ENCODE measurements around the gene NUPR1. TPM values are rescaled to one million over a fixed set of nuclear protein-coding genes. Genes with fewer than 3 reads are reported as not detected.

The NUPR1 gene
- polyA plus RNA-seq, 1 of the 3 experiments (the other 2 are of a cell fraction) = 0.61 TPM

DNA sequence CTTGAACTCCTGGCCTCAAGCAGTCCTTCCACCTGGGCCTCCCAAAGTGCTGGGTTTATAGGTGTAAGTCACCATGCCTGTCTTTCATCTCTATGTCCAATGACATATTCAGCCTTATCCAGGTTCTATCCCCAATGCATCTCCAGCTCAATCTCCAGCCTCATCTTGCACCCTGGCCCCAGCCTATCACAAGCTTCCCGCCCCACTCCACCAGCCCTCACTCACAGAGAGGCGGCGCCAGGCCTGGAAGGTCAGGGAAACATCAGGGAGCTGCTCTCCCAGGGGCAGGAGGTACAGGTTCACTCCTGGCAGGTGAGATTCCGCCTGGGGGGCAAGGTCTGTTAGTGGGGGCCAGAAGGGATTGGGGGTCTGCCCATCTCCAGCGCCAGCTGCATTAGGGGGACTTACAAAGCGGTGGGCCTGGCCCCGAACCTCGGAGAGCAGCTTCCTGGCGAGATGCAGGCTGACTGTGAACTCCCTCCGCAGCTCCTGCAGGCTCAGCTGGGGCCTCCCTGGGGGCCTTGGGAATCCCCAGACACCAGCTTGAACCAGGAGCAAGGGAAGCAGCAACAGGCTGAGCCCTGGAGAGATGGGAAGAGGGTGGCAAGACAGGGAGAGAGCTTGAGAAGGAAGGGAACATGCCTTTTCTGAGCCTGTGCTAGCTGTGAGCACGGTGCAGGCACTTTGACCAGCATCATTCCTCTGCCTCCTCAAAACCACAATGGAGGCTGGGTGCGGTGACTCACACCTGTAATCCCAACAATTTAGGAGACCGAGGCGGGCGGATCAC lies 35.1 kb downstream of the NUPR1 start:
- Histone ChIP-seq H3K4me2 (no peak overlapping the region), H2AFZ (ENCODE audit: low read depth) (no peak overlapping the region), H3F3A (replicated peaks; ENCODE audit: insufficient read depth) (no peaks in the 10 kb centered on the region), H3K27me3 (ENCODE audit: insufficient read depth) (no peaks in the 10 kb centered on the region), H3K9me2 (no peaks in the 10 kb centered on the region), H3K4me3 (ENCODE audit: low read depth in 2 of 2, low read length in 1 of 2) (no peak overlapping the region), H3K36me3 (replicated peaks in 1 of 2; ENCODE audit: control insufficient read depth in 1 of 2, insufficient read depth in 2 of 2, low read length in 1 of 2) (no peaks in the 10 kb centered on the region), H4K20me1 (ENCODE audit: insufficient read depth) (no peaks in the 10 kb centered on the region), H3K79me2 (ENCODE audit: insufficient read depth) (no peaks in the 10 kb centered on the region), H3K9ac (no peak overlapping the region), H3K9me3 (no peaks in the 10 kb centered on the region), H3K27ac (ENCODE audit: low read depth in 2 of 2, low read length in 1 of 2) (no peak overlapping the region), H3K4me1 (ENCODE audit: control insufficient read depth in 1 of 2, insufficient read depth in 2 of 2, low read depth in 1 of 2, low read length in 1 of 2) (no peaks in the 10 kb centered on the region)
- WGBS (ENCODE audit: low lambda C conversion rate) = 71% methylated on average over 15 of the region's 15 CpGs
- CTCF ChIA-PET = no interaction called here
- POLR2A ChIA-PET = interaction anchor here (1.5 kb wide), 1 partner anchor 11 kb away, joined by 3 read pairs; the partner anchor contains the start of gene CLN3
- DNase-seq = no peak
- TF ChIP-seq EP300 (IDR thresholded peaks at IDR 0.05; ENCODE audit: borderline replicate concordance in 1 of 2, low read depth in 1 of 2, low read length in 1 of 2) (no peak), YY1 (IDR thresholded peaks at IDR 0.05; ENCODE audit: low read depth) (no peak), MEF2A (IDR thresholded peaks at IDR 0.05; ENCODE audit: borderline replicate concordance, low read depth) (no peak), RAD21 (IDR thresholded peaks at IDR 0.05; ENCODE audit: low read length) (no peak), NRF1 (IDR thresholded peaks at IDR 0.05; ENCODE audit: low read depth, low read length) (no peak), TEAD4 (IDR thresholded peaks at IDR 0.05; ENCODE audit: borderline replicate concordance, insufficient read depth) (no peak), TCF12 (IDR thresholded peaks at IDR 0.05) (no peak), RFX5 (IDR thresholded peaks at IDR 0.05; ENCODE audit: low read length) (no peak), CHD2 (IDR thresholded peaks at IDR 0.05; ENCODE audit: low read length, partially characterized antibody) (no peak), SIN3A (IDR thresholded peaks at IDR 0.05; ENCODE audit: borderline replicate concordance, low read depth, low read length) (no peak), GATA2 (CRISPR knock-in tag; IDR thresholded peaks at IDR 0.05) (no peak), EZH2phosphoT487 (IDR thresholded peaks at IDR 0.05; ENCODE audit: borderline replicate concordance, low read depth) (no peak), FOXM1 (IDR thresholded peaks at IDR 0.05; ENCODE audit: low read depth) (no peak), SMC3 (IDR thresholded peaks at IDR 0.05; ENCODE audit: low read depth, low read length) (no peak)
- TF ChIP-seq, protein P1, sequence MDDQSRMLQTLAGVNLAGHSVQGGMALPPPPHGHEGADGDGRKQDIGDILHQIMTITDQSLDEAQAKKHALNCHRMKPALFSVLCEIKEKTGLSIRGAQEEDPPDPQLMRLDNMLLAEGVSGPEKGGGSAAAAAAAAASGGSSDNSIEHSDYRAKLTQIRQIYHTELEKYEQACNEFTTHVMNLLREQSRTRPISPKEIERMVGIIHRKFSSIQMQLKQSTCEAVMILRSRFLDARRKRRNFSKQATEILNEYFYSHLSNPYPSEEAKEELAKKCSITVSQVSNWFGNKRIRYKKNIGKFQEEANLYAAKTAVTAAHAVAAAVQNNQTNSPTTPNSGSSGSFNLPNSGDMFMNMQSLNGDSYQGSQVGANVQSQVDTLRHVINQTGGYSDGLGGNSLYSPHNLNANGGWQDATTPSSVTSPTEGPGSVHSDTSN (IDR thresholded peaks at IDR 0.05) = no peak

DNA sequence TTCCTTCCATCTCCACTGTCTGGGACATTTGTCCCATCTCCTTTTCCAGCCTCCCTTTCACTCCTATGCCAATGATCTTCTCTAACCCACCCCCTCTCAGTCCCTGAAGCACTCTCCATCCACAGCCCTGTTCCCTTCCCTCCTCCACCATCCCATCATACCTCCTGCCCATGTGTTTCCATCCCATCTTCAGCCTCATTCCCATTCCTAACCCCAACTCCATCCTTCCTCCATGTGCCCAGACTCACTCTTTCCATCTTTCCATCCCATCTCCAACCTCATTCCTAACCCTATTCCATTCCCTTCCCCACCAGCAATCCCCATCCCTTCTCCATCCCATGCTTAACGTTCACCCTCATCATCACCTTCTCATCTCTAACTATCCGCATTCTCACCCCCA lies 36.5 kb downstream of the NUPR1 start:
- no peak overlapping the region for H3K27ac ChIP-seq (ENCODE audit: low read depth in 2 of 2, low read length in 1 of 2)
- POLR2A ChIA-PET = interaction anchor here (1.5 kb wide), 1 partner anchor 10 kb away, joined by 3 read pairs; the partner anchor contains the start of gene CLN3
- no peaks in the 10 kb centered on the region for H3K27me3 ChIP-seq (ENCODE audit: insufficient read depth)
- no peaks in the 10 kb centered on the region for H3K4me1 ChIP-seq (ENCODE audit: control insufficient read depth in 1 of 2, insufficient read depth in 2 of 2, low read depth in 1 of 2, low read length in 1 of 2)
- H3K79me2 ChIP-seq (ENCODE audit: insufficient read depth) = no peaks in the 10 kb centered on the region
- no peaks in the 10 kb centered on the region for H3K36me3 ChIP-seq (replicated peaks in 1 of 2; ENCODE audit: control insufficient read depth in 1 of 2, insufficient read depth in 2 of 2, low read length in 1 of 2)
- no peaks in the 10 kb centered on the region for H3K9me3 ChIP-seq
- no peak overlapping the region for H3K4me3 ChIP-seq (ENCODE audit: low read depth in 2 of 2, low read length in 1 of 2)
- 56% methylated on average over 2 of the region's 2 CpGs for WGBS (ENCODE audit: low lambda C conversion rate)
- H2AFZ ChIP-seq (ENCODE audit: low read depth) = no peak overlapping the region
- CTCF ChIA-PET = no interaction called here
- H3K9me2 ChIP-seq = no peaks in the 10 kb centered on the region
- no peak for DNase-seq
- TF ChIP-seq RAD21 (IDR thresholded peaks at IDR 0.05; ENCODE audit: low read length) = no peak
- TF ChIP-seq EZH2phosphoT487 (IDR thresholded peaks at IDR 0.05; ENCODE audit: borderline replicate concordance, low read depth) = no peak
- TF ChIP-seq SMC3 (IDR thresholded peaks at IDR 0.05; ENCODE audit: low read depth, low read length) = no peak
- no peak for TF ChIP-seq MEF2A (IDR thresholded peaks at IDR 0.05; ENCODE audit: borderline replicate concordance, low read depth)
- H3K4me2 ChIP-seq = no peak overlapping the region
- no peak overlapping the region for H3K9ac ChIP-seq
- H3F3A ChIP-seq (replicated peaks; ENCODE audit: insufficient read depth) = no peaks in the 10 kb centered on the region
- H4K20me1 ChIP-seq (ENCODE audit: insufficient read depth) = no peaks in the 10 kb centered on the region

Measured in SK-N-SH (cell line).